GM08714 (cell line): ENCODE measurements around the gene SEPTIN3.

Experiments used
- H3K4me3 ChIP-seq: fragments of 200-500 bp; sonication (Bioruptor generic); 2 replicates; pipeline ENCODE4 v1.5.1; 2014; ENCODE audit warnings: mild to moderate bottlenecking, low read length, inconsistent platforms
- ZNF274 ChIP-seq: IDR thresholded peaks from 2 replicates; pipeline ENCODE4 v1.6.1; 2012; ENCODE audit warnings: mild to moderate bottlenecking, low read depth, low read length

Gene SEPTIN3

GRCh38 chr22:41969110-41969646 lies at the start of gene SEPTIN3:
TSS of gene SEPTIN3 (plus strand) at chr22:41969443. CDS start at chr22:41971493, 2,050 bp downstream.
- no peak within 1 kb of the TSS for H3K4me3 ChIP-seq
- no peak for TF ChIP-seq ZNF274

GRCh38 chr22:41920271-41920976 lies 48.8 kb upstream of the SEPTIN3 start:
- TF ChIP-seq ZNF274, result no peak
- peak overlapping the region; percentile 19; the same call in 1 of the 2 replicates for H3K4me3 ChIP-seq

GRCh38 chr22:41922328-41922727 lies 46.9 kb upstream of the SEPTIN3 start:
- no peak for TF ChIP-seq ZNF274
- no peak overlapping the region; the same call in 1 of the 2 replicates for H3K4me3 ChIP-seq

GRCh38 chr22:41922940-41923594 lies 46.2 kb upstream of the SEPTIN3 start:
- no peak for TF ChIP-seq ZNF274

GRCh38 chr22:41923595-41924276 lies 45.5 kb upstream of the SEPTIN3 start:
- TF ChIP-seq ZNF274, result no peak
- H3K4me3 ChIP-seq, result no peak overlapping the region; the same call in 1 of the 2 replicates

More at GRCh38 chr22:41922940-41923594, 46.2 kb upstream of the SEPTIN3 start:
- H3K4me3 ChIP-seq, result no peak overlapping the region

- peak overlapping the region; percentile 77 for H3K4me3 ChIP-seq
Measured at GRCh38 chr22:41925783-41926460, 43.3 kb upstream of the SEPTIN3 start.

GRCh38 chr22:41927813-41928212 lies 41.4 kb upstream of the SEPTIN3 start:
- TF ChIP-seq ZNF274, result no peak
- H3K4me3 ChIP-seq, result no peak overlapping the region

More at GRCh38 chr22:41925783-41926460, 43.3 kb upstream of the SEPTIN3 start:
- TF ChIP-seq ZNF274, result no peak

GRCh38 chr22:41928593-41929417 lies 40.4 kb upstream of the SEPTIN3 start:
- TF ChIP-seq ZNF274, result no peak
- H3K4me3 ChIP-seq, result no peak overlapping the region

- no peak overlapping the region for H3K4me3 ChIP-seq
- TF ChIP-seq ZNF274, result no peak
Measured at GRCh38 chr22:41929418-41929810, 39.8 kb upstream of the SEPTIN3 start.

GRCh38 chr22:41931701-41932269 lies 37.5 kb upstream of the SEPTIN3 start:
- no peak for TF ChIP-seq ZNF274
- no peak overlapping the region for H3K4me3 ChIP-seq

- H3K4me3 ChIP-seq, result no peak overlapping the region
- TF ChIP-seq ZNF274, result no peak
Measured at GRCh38 chr22:41932353-41932752, 36.9 kb upstream of the SEPTIN3 start.

GRCh38 chr22:41933411-41934177 lies 35.6 kb upstream of the SEPTIN3 start:
- no peak overlapping the region for H3K4me3 ChIP-seq
- no peak for TF ChIP-seq ZNF274
